DMS53 treated with DMSO at 0.1 percent for 48 hours (cell line): Measurements from ENCODE around the gene CNOT2.
A peak's percentile ranks its signal among the peaks of the same experiment; 100 is the strongest.
"Not testable (repeated sequence)": the region's sequence is repeated elsewhere in the genome, so short reads cannot be mapped to it uniquely, and the experiment has no call there.

ENCODE experiments used
- DNase-seq: peaks from one replicate; lab custom pipeline; 2025; ENCODE audit not compliant: unreplicated experiment; lab: John Stamatoyannopoulos, UW

The CNOT2 gene

GRCh38 chr12:70364695-70365397, 121.6 kb downstream of the CNOT2 start:
- no peak for DNase-seq

- peak; percentile 11 for DNase-seq
Observed at GRCh38 chr12:70365398-70365647, 122.1 kb downstream of the CNOT2 start.

- peak; percentile 54 for DNase-seq
Observed at GRCh38 chr12:70365648-70366518, 122.7 kb downstream of the CNOT2 start, which contains the start of gene KCNMB4. Gene KCNMB4, plus strand, starts transcription at chr12:70366290. Its CDS starts 445 bp downstream, at chr12:70366735.

GRCh38 chr12:70366581-70367257, 123.5 kb downstream of the CNOT2 start:
- peak; percentile 58 for DNase-seq

- DNase-seq: no peak
Observed at GRCh38 chr12:70367258-70368141, 124.3 kb downstream of the CNOT2 start.

GRCh38 chr12:70372881-70373280, 129.6 kb downstream of the CNOT2 start:
- DNase-seq: no peak

GRCh38 chr12:70379846-70380245, 136.6 kb downstream of the CNOT2 start:
- no peak for DNase-seq

- no peak for DNase-seq
Observed at GRCh38 chr12:70383484-70383883, 140.3 kb downstream of the CNOT2 start.

- DNase-seq: no peak
Observed at GRCh38 chr12:70383886-70384285, 140.7 kb downstream of the CNOT2 start.

GRCh38 chr12:70386771-70387170, 143.5 kb downstream of the CNOT2 start:
- no peak for DNase-seq

GRCh38 chr12:70389678-70390077, 146.4 kb downstream of the CNOT2 start:
- DNase-seq: no peak

GRCh38 chr12:70392631-70393030, 149.4 kb downstream of the CNOT2 start:
- DNase-seq: not testable (repeated sequence)

GRCh38 chr12:70393787-70394499, 150.7 kb downstream of the CNOT2 start:
- no peak for DNase-seq

GRCh38 chr12:70398002-70398401, 154.8 kb downstream of the CNOT2 start:
- no peak for DNase-seq

GRCh38 chr12:70398862-70399261, 155.6 kb downstream of the CNOT2 start:
- no peak for DNase-seq

- no peak for DNase-seq
Observed at GRCh38 chr12:70399311-70399710, 156.1 kb downstream of the CNOT2 start.

GRCh38 chr12:70400124-70400523, 156.9 kb downstream of the CNOT2 start:
- peak; percentile 16 for DNase-seq

GRCh38 chr12:70402597-70402996, 159.4 kb downstream of the CNOT2 start:
- DNase-seq: no peak

- no peak for DNase-seq
Observed at GRCh38 chr12:70403826-70404225, 160.6 kb downstream of the CNOT2 start.
